B cell (primary cell): ENCODE results near the gene NUDC. TPM values are rescaled to one million over a fixed set of nuclear protein-coding genes. Genes with fewer than 3 reads are reported as not detected.

Experiments
- ATAC-seq: fragments of 200-7000 bp; cut with Tn5 transposase; one replicate; pipeline ENCODE4 v1.10.0; 2021; ENCODE audit warnings: low read depth, mild to moderate bottlenecking, moderate number of reproducible peaks, moderate library complexity
- CTCF ChIA-PET: fragments of 350-600 bp; sonication (Branson Sonifier 250); formaldehyde crosslinking; loops from one replicate; lab custom pipeline; 2021; ENCODE audit warnings: antibody characterized with exemption, inconsistent platforms; lab: Charles Lee
- POLR2A ChIA-PET: fragments of 350-600 bp; sonication (Branson Sonifier 250); formaldehyde crosslinking; loops from one replicate; lab custom pipeline; 2021; ENCODE audit warnings: antibody characterized with exemption; lab: Charles Lee
- DNase-seq: peaks from one replicate; pipeline ENCODE4 v3.0.0; 2013
- H2AFZ ChIP-seq: 2 replicates; pipeline ENCODE4 v1.6.1; 2012; ENCODE audit warnings: mild to moderate bottlenecking, low read depth, low read length; ENCODE audit not compliant: insufficient read depth, poor library complexity, severe bottlenecking
- H3K27ac ChIP-seq, 2 donors: 1 replicate in 1 of 2; 2 replicates in 1 of 2; pipeline ENCODE4 v1.5.1; 2012 to 2013; ENCODE audit warnings: low read length in 2 of 2, mild to moderate bottlenecking in 2 of 2, moderate library complexity in 1 of 2
- H3K27me3 ChIP-seq, 4 experiments: fragments of 200-600 bp in 1 of 4; sonication (generic) in 1 of 4; replicated peaks in 1 of 4; 1 replicate in 2 of 4; 2 replicates in 2 of 4; pipeline versions ENCODE4 v1.6.1 to v1.7.0; 2013 to 2016; ENCODE audit warnings: low read length in 3 of 4, mild to moderate bottlenecking in 2 of 4, mixed read lengths in 1 of 4, moderate library complexity in 1 of 4; ENCODE audit not compliant: insufficient read depth in 4 of 4, control insufficient read depth in 3 of 4; ENCODE audit errors: control extremely low read depth in 1 of 4
- H3K36me3 ChIP-seq, 2 experiments: replicated peaks in 1 of 2; 1 replicate in 1 of 2; 2 replicates in 1 of 2; pipeline versions ENCODE4 v1.6.1 to v1.7.1; 2013; ENCODE audit warnings: low read length in 1 of 2; ENCODE audit not compliant: insufficient read depth in 2 of 2, control insufficient read depth in 1 of 2; ENCODE audit errors: control extremely low read depth in 1 of 2, extremely low read depth in 1 of 2
- H3K4me1 ChIP-seq, 2 donors: fragments of 200-600 bp in 1 of 2; sonication (generic) in 1 of 2; 1 replicate in 1 of 2; 2 replicates in 1 of 2; pipeline versions ENCODE4 v1.5.1 to v1.6.1; 2013 to 2017; ENCODE audit warnings: low read length in 2 of 2; ENCODE audit not compliant: control insufficient read depth in 2 of 2, insufficient read depth in 2 of 2
- H3K4me2 ChIP-seq: replicated peaks from 2 replicates; pipeline ENCODE3; 2012; ENCODE audit warnings: mild to moderate bottlenecking, low read depth, low read length; ENCODE audit not compliant: poor library complexity, severe bottlenecking
- H3K4me3 ChIP-seq, 5 experiments: fragments of 200-600 bp in 1 of 5; sonication (generic) in 1 of 5; 1 replicate in 3 of 5; 2 replicates in 2 of 5; pipeline versions ENCODE4 v1.5.1 to v1.7.0; 2011 to 2016; ENCODE audit warnings: low read length in 4 of 5, mild to moderate bottlenecking in 4 of 5, low read depth in 2 of 5, control low read depth in 1 of 5, moderate library complexity in 1 of 5; ENCODE audit not compliant: insufficient read depth in 1 of 5; ENCODE audit errors: control extremely low read depth in 1 of 5, extremely low read depth in 1 of 5
- H3K79me2 ChIP-seq: fragments of 200-600 bp; sonication (generic); one replicate; pipeline ENCODE4 v1.6.0; 2016; ENCODE audit warnings: low read length; ENCODE audit not compliant: control insufficient read depth, insufficient read depth
- H3K9ac ChIP-seq: fragments of 200-600 bp; sonication (generic); 2 replicates; pipeline ENCODE4 v1.6.1; 2017; ENCODE audit warnings: mild to moderate bottlenecking, low read length, moderate library complexity
- H3K9me3 ChIP-seq, 3 donors: one replicate each; pipeline versions ENCODE4 v1.6.1 to v1.7.1; 2013; ENCODE audit warnings: low read length in 2 of 3; ENCODE audit not compliant: control insufficient read depth in 2 of 3, insufficient read depth in 1 of 3; ENCODE audit errors: control extremely low read depth in 1 of 3
- H4K20me1 ChIP-seq: 2 replicates; pipeline ENCODE4 v1.6.0; 2012; ENCODE audit warnings: mild to moderate bottlenecking, low read length; ENCODE audit not compliant: insufficient read depth, control insufficient read depth, poor library complexity, severe bottlenecking
- H3K27ac Mint-ChIP-seq: one replicate; pipeline ENCODE4 v1.8.0; 2021; ENCODE audit warnings: mixed read lengths
- H3K27me3 Mint-ChIP-seq: one replicate; pipeline ENCODE4 v1.8.0; 2021; ENCODE audit warnings: mixed read lengths
- H3K4me1 Mint-ChIP-seq: one replicate; pipeline ENCODE4 v1.8.0; 2021; ENCODE audit warnings: mixed read lengths
- H3K4me3 Mint-ChIP-seq: one replicate; pipeline ENCODE4 v1.8.0; 2021; ENCODE audit warnings: mixed read lengths
- H3K9me3 Mint-ChIP-seq: one replicate; pipeline ENCODE4 v1.8.0; 2022; ENCODE audit warnings: mixed read lengths; ENCODE audit not compliant: insufficient read depth
- EZH2 ChIP-seq: IDR thresholded peaks from 2 replicates; pipeline ENCODE4 v1.6.1; 2012; ENCODE audit warnings: borderline replicate concordance, low read depth, mild to moderate bottlenecking, moderate library complexity, low read length; ENCODE audit not compliant: insufficient read depth, poor library complexity, severe bottlenecking
- WGBS: methylation state at CpG from one replicate; pipeline ENCODE4 v1.1.5; 2013; ENCODE audit warnings: missing lambda C conversion rate; ENCODE audit not compliant: insufficient coverage; 5-methylcytosine and 5-hydroxymethylcytosine counted together
- intact Hi-C: fragments of 100-400 bp; cut with micrococcal nuclease; formaldehyde crosslinking; loops from one replicate; pipeline ENCODE4 v1.10.0; 2022
- polyA plus RNA-seq: library from polyadenylated mRNA; depleted of rRNA; stranded (reverse); fragments of >200 nt; gene quantifications from 2 replicates; pipeline ENCODE4 v1.2.3, GENCODE V29; 2012
- total RNA-seq, 2 donors: library from RNA; stranded (reverse); fragments of 120-200 nt in 1 of 2; gene quantifications; 1 replicate in 1 of 2; 2 replicates in 1 of 2; pipeline versions ENCODE4 v1.2.3 to v1.2.4, GENCODE V29; 2013 to 2022
- TF ChIP-seq, protein P1 (sequence below): fragments of 200-600 bp; IDR thresholded peaks from one replicate; pipeline ENCODE4 v1.8.0; 2022; ENCODE audit warnings: antibody characterized with exemption, mild to moderate bottlenecking

NUDC gene
- total and polyA plus RNA-seq, 2 donors (not counting 1 experiment from before 2014, with no cell fraction given) = 28.3 to 45.3 TPM

DNA sequence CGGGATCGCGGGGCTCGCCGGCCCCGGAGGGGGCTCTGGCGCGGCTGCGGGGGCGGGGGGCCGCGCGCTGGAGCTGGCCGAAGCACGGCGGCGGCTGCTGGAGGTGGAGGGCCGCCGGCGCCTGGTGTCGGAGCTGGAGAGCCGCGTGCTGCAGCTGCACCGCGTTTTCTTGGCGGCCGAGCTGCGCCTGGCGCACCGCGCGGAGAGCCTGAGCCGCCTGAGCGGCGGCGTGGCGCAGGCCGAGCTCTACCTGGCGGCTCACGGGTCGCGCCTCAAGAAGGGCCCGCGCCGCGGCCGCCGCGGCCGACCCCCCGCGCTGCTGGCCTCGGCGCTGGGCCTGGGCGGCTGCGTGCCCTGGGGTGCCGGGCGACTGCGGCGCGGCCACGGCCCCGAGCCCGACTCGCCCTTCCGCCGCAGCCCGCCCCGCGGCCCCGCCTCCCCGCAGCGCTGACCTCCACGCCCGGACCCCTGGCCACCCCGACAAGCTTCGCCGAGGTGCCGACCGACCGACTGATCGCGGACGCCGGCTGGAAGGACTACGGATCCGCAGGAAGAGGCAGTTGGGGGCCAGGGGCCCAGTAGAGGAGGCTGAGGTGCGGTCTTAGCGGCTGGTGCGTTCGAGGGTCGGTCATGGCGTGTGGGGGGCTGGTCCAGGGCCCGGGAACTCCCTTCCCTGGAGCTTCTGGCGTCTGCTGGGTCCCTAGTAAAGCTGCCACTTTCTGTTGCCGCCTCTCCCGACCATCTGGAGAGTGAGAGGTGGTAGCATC, 72.7 kb downstream of the NUDC start:
- CTCF ChIA-PET = interaction anchor here (1.0 to 7.4 kb wide), 4 partner anchors 8 to 108 kb away, joined by 3 to 83 read pairs (median 6); no protein-coding TSS in a partner anchor
- 2% methylated on average over 97 of the region's 97 CpGs for WGBS
- POLR2A ChIA-PET = no interaction called here
- peak; percentile 83 for TF ChIP-seq EZH2
- TF ChIP-seq, protein P1, sequence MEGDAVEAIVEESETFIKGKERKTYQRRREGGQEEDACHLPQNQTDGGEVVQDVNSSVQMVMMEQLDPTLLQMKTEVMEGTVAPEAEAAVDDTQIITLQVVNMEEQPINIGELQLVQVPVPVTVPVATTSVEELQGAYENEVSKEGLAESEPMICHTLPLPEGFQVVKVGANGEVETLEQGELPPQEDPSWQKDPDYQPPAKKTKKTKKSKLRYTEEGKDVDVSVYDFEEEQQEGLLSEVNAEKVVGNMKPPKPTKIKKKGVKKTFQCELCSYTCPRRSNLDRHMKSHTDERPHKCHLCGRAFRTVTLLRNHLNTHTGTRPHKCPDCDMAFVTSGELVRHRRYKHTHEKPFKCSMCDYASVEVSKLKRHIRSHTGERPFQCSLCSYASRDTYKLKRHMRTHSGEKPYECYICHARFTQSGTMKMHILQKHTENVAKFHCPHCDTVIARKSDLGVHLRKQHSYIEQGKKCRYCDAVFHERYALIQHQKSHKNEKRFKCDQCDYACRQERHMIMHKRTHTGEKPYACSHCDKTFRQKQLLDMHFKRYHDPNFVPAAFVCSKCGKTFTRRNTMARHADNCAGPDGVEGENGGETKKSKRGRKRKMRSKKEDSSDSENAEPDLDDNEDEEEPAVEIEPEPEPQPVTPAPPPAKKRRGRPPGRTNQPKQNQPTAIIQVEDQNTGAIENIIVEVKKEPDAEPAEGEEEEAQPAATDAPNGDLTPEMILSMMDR = no peak
- intact Hi-C loops = no loop called here
- Mint-ChIP-seq H3K4me1 (peaks cover 15% of the 10 kb centered on the region), H3K27ac (peak overlapping the region; percentile 10), H3K27me3 (peaks cover 41% of the 10 kb centered on the region), H3K4me3 (peak overlapping the region; percentile 86), H3K9me3 (no peaks in the 10 kb centered on the region)
- no peaks in the 10 kb centered on the region for H3K36me3 ChIP-seq
- H3K4me3 ChIP-seq = peak overlapping the region in 4 of 5 experiments; percentile 37 to 75 (median 63)
- peak overlapping the region; percentile 86 for H2AFZ ChIP-seq
- peaks cover 0 to 54% (median 30%) of the 10 kb centered on the region in 4 experiments for H3K27me3 ChIP-seq
- H3K79me2 ChIP-seq = no peaks in the 10 kb centered on the region
- peak; percentile 23 for ATAC-seq
- H4K20me1 ChIP-seq = no peaks in the 10 kb centered on the region
- peak overlapping the region; percentile 76 for H3K9ac ChIP-seq
- no peak overlapping the region for H3K27ac ChIP-seq
- peak overlapping the region; percentile 98 for H3K4me2 ChIP-seq
- H3K9me3 ChIP-seq = peaks cover 0 to 13% (median 0%) of the 10 kb centered on the region in 3 donors
- H3K4me1 ChIP-seq = peaks cover 13 to 25% of the 10 kb centered on the region in 2 donors
- peak; percentile 49 for DNase-seq
